Mesothelial cell of epicardium (in vitro differentiated cells): ENCODE results near the gene TRIO. TPM values are rescaled to one million over a fixed set of nuclear protein-coding genes. Genes with fewer than 3 reads are reported as not detected.

ENCODE experiments used
- DNase-seq, 2 experiments: peaks; one replicate each; pipeline ENCODE4 v3.0.0; 2021; ENCODE audit warnings: low spot score in 2 of 2; ENCODE audit not compliant: unreplicated experiment in 2 of 2
- H3K27ac Mint-ChIP-seq: 2 replicates; pipeline ENCODE4 v1.8.0; 2021; ENCODE audit warnings: mixed read lengths
- H3K27me3 Mint-ChIP-seq: 2 replicates; pipeline ENCODE4 v1.8.0; 2021; ENCODE audit warnings: low read depth, mixed read lengths
- H3K36me3 Mint-ChIP-seq: 2 replicates; pipeline ENCODE4 v1.8.0; 2021; ENCODE audit warnings: mixed read lengths
- H3K4me1 Mint-ChIP-seq: 2 replicates; pipeline ENCODE4 v1.8.0; 2021; ENCODE audit warnings: mixed read lengths
- H3K4me3 Mint-ChIP-seq: 2 replicates; pipeline ENCODE4 v1.8.0; 2021; ENCODE audit warnings: mild to moderate bottlenecking, moderate library complexity, mixed read lengths
- H3K9me3 Mint-ChIP-seq: 2 replicates; pipeline ENCODE4 v1.8.0; 2021; ENCODE audit warnings: mixed read lengths
- CTCF ChIP-seq: fragments of 200-600 bp; sonication (generic); IDR thresholded peaks from one replicate; pipeline ENCODE4 v1.5.0; 2021; ENCODE audit warnings: antibody characterized with exemption; ENCODE audit not compliant: unreplicated experiment
- total RNA-seq: library from RNA; stranded (reverse); gene quantifications from 3 replicates; pipeline ENCODE4 v1.2.1, GENCODE V29; 2021

Gene TRIO
- total RNA-seq, 1 donor from 2014 or later = 209 TPM

GRCh38 chr5:14105718-14106410, 37.3 kb upstream of the TRIO start:
- peak in 1 of 2 experiments; percentile 44 for DNase-seq
- no peak for TF ChIP-seq CTCF
- Mint-ChIP-seq H3K4me1 (peaks cover 8% of the 10 kb centered on the region), H3K4me3 (no peak overlapping the region), H3K27me3 (peaks cover 2% of the 10 kb centered on the region), H3K9me3 (peaks cover 13% of the 10 kb centered on the region), H3K36me3 (no peaks in the 10 kb centered on the region), H3K27ac (peak overlapping the region; percentile 19)

DNA sequence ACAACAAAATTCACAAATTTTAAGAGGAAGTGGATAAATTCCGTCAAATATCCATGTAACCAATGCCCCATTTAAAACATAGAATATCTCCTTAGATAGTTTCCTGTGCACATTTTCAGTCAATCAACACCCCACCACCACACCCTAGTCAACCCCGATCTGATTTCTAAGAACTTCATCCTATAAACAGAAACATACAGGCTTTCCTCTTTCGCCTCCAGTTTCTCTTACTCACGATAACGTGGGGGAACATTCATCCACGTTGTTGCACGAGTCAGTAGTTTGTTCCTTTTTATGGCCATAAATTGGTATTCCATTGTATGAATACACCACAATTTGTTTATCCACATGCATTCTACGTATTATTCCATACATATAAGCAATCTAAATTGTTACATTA, 35.6 kb upstream of the TRIO start:
- peaks cover 12% of the 10 kb centered on the region for H3K9me3 Mint-ChIP-seq

GRCh38 chr5:14108170-14108996, 34.8 kb upstream of the TRIO start:
- peaks cover 4% of the 10 kb centered on the region for H3K9me3 Mint-ChIP-seq
- TF ChIP-seq CTCF = peak; percentile 77
- peak overlapping the region; percentile 51 for H3K4me3 Mint-ChIP-seq
- peak in 1 of 2 experiments; percentile 49 for DNase-seq
- peaks cover 2% of the 10 kb centered on the region for H3K27me3 Mint-ChIP-seq
- H3K27ac Mint-ChIP-seq = no peak overlapping the region
- H3K36me3 Mint-ChIP-seq = no peaks in the 10 kb centered on the region
- peaks cover 8% of the 10 kb centered on the region for H3K4me1 Mint-ChIP-seq

More for the DNA sequence above, 35.6 kb upstream of the TRIO start:
- no peaks in the 10 kb centered on the region for H3K36me3 Mint-ChIP-seq
- peaks cover 8% of the 10 kb centered on the region for H3K4me1 Mint-ChIP-seq
- no peak overlapping the region for H3K4me3 Mint-ChIP-seq
- no peak for TF ChIP-seq CTCF
- peaks cover 2% of the 10 kb centered on the region for H3K27me3 Mint-ChIP-seq
- H3K27ac Mint-ChIP-seq = no peak overlapping the region
- DNase-seq = no peak

- H3K36me3 Mint-ChIP-seq = no peaks in the 10 kb centered on the region
- H3K27ac Mint-ChIP-seq = no peak overlapping the region
- H3K4me1 Mint-ChIP-seq = peaks cover 8% of the 10 kb centered on the region
- peaks cover 2% of the 10 kb centered on the region for H3K27me3 Mint-ChIP-seq
- no peaks in the 10 kb centered on the region for H3K9me3 Mint-ChIP-seq
- no peak for DNase-seq
- no peak for TF ChIP-seq CTCF
- H3K4me3 Mint-ChIP-seq = no peak overlapping the region
These were observed 33.9 kb upstream of the TRIO start for GRCh38 chr5:14109041-14109747.

DNA sequence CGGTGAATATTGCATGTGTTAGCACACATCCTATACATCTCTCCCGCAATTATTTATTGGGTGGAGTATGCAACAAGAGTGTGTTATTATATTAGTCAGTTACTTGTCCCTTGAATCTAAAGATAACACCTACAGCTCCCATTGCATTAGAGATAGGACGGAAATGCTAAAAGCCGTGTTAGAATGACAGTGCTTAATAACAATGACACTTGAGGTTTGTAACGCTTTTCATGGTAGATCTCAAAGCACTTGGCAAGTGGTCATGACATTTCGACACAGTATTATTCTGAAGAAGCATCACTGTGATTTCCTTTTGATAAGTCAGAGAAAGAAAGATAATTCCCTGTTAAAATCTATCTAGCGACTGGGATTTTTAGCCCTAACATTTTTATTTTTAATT, 33.4 kb upstream of the TRIO start:
- no peak for TF ChIP-seq CTCF
- Mint-ChIP-seq H3K36me3 (no peaks in the 10 kb centered on the region), H3K9me3 (no peaks in the 10 kb centered on the region), H3K27ac (no peak overlapping the region), H3K4me1 (peaks cover 13% of the 10 kb centered on the region), H3K4me3 (no peak overlapping the region), H3K27me3 (peaks cover 2% of the 10 kb centered on the region)
- no peak for DNase-seq
